Central memory CD4-positive, alpha-beta T cell (primary cell): ENCODE results near the gene DNAH11.
"Not testable (repeated sequence)": the region's sequence is repeated elsewhere in the genome, so short reads cannot be mapped to it uniquely, and the experiment has no call there.

Experiments used
- DNase-seq: peaks from one replicate; pipeline ENCODE4 v3.0.0; 2022

Gene DNAH11

DNA sequence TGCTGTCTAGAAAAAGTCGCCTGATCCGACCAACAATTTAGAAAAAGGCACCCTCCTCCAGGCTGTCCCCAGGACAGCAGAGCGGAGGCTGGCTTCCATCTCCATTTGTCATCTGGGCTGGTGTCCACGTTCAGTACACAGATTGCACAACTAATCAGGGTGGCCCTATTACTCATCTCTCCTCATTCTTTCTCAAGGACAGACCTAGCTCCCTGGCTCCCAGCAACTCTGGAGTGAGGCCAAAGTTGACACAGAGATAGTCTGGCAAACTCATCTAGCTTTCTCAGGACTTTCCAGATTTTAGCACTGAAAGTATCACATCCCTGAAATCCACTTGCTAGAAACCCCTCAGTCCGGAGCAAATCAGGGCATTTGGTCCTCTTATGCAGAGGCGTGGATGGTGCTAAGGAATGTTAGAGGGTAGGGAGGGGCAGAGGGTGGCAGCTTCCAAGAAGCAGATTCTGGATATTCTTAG is 75.1 kb downstream of the DNAH11 start:
- DNase-seq = no peak

DNA sequence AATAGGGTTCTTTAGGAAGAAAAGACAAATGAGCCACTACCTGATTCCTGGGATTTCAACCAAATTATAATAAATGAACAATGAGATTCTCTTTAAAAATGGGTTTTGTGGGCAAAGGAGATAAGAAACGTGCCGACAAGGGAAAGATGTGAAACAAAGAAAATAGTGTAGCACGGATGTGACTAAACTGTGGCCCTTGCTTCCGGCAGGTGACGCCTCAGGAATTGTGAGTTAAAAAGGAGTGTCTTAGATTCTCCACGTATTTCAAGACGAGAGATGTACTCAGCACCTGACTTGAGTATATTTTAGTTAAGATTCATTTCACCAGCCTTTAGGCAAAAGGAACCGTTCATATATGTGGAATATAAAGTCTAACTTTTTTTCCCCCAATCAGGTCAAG is 75.9 kb downstream of the DNAH11 start:
- DNase-seq = no peak

DNA sequence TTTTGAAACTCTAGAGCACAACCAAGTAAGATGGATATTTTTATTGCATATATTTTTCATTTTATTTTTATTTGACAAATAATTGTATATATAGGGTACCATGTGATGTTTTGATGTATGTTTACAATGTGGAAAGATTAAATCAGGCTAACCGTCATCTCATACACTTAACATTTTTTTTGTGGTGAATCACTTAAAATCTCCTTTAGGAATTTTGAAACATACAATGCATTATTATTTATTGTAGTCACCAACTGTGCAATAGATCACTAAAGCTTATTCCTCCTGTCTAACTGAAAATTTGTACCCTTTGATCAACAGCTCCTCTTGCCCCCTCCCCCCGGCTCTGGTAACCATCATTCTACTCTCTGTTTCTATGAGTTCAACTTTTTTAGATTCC is 77.2 kb downstream of the DNAH11 start:
- DNase-seq = no peak

DNA sequence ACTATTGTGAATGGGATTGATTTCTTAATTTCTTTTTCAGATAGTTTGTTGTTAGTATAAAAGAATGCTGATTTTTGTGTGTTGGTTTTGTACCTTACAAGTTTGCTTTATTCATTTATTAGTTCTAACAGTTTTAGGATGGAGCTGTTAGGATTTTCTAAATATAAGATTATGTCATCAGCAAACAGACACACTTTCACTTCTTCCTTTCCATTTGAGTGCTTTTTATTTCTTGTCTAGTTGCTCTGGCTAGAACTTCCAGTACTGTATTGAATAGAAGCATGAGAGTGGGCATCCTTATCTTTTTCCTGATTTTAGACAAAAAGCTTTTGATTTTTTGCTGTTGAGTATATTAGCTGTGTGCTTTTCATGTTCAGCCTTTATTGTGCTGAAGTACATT is 81.5 kb downstream of the DNAH11 start:
- DNase-seq = no peak

DNA sequence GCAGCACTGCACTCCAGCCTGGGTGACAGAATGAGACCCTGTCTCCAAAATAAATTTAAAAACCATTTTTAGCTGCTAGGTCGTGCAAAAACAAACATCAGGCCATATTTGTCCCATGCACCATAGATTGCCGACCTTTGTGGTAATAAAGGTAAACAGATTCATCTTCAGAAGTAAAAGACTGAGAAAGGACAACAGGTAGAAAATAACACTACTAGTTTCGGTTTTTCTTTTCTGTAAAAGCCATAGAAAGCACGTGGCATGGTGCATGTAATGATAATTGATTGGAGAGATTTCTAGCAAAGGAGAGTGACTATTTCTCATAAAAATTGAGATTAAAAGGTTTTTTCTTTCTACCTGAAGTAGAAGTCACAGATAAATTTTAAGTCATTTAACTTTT is 93.9 kb downstream of the DNAH11 start:
- no peak for DNase-seq

DNA sequence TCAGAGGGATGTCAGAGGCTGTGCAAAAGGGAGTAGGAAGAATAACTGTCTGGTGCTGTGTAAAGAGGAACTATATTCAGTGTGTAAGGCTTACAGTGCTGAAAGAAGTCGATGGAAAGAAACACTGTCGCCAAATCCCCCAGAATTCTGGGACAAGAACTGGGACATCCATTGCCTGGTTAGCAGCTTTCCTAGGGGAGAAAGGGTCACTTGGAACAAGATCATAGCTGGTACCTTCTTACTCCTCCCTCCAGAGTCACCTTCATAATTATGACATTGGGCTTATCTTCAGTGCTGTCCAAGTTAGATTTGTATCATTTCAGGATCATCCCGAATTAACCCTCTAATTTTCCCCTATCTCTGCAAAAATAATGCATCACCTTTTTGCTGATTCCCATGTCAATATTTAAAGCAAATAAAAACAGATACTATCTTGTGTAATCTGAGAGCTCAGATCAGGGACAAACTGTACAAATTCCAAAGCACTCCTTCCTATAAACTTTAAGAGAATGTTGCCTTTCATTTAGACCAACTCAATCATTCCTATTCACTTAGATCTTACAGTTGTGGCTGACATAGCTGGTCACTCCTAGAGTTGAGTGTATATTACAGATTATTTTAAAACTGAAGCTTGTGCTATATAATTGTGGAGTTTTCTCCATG is 96.5 kb downstream of the DNAH11 start:
- no peak for DNase-seq

DNA sequence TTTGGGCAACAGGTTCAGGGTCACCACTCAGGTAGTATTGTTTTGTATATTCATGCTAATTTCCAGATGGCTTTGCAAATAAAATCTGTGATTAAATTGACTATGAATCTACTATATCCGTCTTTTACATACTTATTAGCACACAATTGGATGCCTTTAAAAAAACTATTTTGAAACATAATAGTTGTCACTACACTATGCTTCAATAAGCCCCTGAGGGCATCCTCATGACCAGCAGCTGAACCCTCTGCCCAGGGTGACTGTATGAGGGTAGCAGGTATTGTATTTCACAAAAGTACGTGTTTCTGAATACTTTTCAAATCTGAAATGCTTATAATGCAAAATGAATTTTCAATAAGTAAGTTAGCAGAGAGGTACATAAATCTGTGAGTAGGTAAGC is 97.3 kb downstream of the DNAH11 start:
- DNase-seq = no peak

DNA sequence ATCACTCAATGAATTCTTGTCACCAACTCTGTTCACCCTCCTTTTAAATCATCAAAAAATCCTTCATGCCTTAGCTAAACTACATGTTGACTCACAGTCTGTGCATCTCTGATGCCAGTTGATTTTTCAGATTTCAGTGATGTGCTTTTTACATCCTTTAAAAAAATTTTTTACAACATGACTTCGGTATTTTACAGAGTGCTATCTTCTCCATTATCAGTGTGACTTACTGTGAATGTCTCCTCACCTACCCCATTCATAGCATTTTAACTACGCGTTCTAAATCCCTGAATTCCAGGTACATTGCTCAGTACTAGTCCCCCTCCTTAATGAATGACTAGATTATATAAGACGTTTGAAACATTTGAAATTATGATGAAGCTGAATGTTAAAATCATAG is 98.7 kb downstream of the DNAH11 start:
- DNase-seq = no peak

DNA sequence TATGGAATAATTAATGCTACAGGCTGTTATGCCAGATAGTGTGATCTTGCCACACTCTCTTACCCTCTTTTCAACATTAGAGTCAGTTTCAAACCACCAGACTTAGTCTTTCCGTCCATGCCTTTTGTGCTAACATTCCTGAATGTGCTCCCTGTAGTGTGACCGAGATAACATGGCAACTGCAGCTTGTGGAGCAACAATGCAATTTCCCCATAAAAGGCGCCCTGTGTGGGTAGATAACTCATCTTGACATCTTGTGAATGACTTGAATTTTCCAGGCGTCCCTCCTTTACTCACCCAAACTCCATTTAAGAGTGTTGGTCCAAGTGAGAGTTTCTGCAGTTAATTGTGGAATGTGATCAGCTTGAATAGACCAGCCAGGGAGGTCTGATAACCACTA is 99.6 kb downstream of the DNAH11 start:
- DNase-seq = no peak

DNA sequence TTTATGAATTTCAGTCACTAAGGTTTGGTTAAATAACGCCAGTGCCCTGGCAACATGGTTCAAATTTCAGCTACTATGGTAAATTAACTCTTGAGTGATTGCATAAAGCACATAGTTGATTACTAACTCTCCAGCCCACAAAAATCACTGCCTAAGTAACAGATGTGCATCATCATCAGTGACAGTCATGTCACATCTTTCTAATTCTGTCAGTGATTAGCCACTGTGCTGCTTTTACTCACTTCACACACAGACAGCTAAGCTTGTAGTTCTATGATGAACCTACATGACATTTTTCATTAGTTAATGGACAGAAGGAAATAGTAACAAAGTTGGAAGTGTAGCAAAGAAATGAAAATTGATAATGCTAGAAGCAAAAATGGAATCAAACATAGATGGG is 108.9 kb downstream of the DNAH11 start:
- DNase-seq = no peak

DNA sequence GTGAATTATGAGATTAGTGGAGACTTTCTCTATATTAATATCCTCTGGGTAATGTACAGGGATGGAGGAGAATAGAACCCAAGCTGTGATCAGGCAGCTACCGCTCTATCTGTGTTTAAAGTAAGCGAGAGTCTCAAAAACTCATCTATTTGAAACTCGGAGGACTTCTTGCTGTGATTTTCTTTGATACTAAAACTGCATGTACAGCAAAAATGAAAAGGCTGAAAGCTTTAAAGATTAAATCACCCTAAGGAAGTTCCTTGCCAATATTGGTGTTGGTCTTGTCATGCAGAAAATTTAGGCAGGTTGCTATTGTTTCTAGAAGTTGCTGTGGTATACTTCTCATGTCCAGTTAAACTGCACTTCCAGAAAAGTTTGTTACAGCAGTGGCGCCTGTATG is 110.8 kb downstream of the DNAH11 start:
- DNase-seq = no peak

DNA sequence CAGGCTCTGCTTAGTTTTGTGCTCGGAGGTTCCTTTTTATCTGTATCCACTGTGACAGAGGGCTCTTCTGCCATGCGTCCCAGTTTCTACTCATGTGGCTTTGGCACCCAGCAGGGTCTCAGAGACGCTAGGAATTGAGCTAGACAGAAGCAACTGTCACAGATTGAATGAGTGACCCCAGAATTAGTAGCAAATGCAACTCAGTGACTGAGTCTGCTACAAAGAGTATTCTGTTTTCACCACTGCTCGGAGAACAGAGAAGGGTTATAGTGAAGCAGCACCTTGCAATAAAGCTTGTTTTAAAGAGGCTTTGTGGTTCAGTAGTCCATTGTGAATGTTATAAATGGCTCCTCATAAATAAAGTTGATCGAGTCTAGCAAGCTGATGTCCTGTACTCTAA is 113.2 kb downstream of the DNAH11 start:
- no peak for DNase-seq

DNA sequence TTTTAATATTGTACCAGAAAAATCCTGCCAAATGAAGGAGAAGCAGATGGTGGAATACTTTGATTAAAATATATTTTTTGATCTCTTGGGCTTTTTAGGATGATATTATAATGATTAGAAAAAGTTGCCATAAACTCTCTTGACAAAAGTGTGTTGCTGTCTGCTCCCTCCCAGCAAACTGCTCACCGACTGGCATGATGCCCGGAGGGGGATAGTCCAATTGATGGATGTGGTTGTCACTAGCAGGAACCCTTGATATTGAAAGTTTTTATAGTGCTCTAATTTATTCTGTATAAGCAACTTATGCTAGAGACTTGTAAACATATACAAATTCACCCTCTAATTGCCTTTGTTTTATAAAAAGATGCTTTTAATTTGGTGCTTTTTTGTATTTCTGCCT is 114.0 kb downstream of the DNAH11 start:
- no peak for DNase-seq

DNA sequence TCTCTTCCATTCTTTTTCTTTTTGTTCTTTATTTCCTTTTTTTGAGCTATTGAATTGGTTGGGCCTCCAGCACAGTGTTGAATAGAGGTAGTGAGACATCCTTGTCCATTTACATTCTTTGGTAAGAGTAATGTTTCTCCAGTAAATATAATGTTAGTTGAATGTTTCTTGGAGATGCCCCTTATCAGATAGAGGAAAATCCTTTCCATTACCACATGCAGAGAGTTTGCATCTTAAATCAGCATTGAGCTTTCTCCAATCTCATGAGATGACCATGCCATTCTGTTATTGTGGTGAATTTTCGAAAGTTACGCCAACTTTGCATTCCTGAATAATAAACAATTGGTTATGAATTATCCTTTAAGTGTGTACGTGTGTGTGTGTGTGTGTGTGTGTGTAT is 127.7 kb downstream of the DNAH11 start:
- no peak for DNase-seq

DNA sequence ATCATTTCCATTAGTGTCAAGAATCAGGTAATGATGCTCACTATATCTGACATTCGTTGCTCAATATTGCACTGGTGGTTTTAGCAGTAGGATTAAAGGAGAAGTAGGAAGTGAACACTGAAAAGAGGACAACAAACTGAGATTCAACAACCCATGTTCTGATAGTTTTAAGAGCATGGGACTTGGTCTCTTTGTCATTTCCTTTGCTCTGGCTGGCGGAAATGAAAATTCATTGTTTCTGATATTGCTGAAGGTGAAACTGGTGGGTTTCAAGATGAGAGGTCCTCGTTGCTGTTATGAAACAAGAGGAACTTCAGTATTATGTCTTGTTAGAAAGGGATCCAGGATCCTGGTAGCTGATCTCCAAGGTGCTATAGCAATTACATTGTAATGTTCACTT is 129.0 kb downstream of the DNAH11 start:
- DNase-seq = no peak

DNA sequence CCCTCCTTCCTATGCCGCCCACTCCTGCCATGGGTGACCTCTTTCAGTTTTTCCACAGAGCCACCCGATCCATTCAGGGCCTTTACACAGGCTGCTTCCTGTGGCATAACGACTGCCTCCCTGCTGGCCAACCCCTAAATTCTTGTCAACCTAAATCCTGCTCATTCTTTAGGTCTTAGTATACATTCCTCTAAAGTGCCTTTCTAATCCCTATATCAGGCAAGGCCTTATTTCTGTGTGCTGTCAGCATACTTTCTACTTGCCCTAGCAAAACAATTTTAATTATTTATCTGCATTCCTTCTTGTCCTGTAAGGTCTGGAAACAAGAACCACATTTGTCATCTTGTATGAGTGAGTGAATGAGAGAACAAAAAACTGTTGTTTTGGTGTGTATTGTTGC is 132.4 kb downstream of the DNAH11 start:
- no peak for DNase-seq

DNA sequence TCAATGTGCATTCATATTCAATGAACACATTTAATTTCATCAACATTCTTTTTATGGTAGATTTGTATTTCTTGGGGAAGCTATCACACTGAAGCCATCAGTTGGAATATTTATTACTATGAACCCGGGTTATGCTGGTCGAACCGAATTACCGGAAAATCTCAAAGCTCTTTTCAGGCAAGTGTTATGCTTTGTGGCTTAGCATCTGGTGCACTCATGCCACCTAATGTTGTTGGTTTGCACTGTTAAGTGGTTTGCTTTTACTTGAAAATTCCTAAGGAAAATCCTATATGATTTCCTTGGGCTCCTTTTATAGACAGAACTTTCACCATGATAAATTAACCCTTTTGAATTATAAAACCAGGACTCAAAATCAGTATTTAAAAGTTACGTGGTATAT is 147.9 kb downstream of the DNAH11 start:
- no peak for DNase-seq

DNA sequence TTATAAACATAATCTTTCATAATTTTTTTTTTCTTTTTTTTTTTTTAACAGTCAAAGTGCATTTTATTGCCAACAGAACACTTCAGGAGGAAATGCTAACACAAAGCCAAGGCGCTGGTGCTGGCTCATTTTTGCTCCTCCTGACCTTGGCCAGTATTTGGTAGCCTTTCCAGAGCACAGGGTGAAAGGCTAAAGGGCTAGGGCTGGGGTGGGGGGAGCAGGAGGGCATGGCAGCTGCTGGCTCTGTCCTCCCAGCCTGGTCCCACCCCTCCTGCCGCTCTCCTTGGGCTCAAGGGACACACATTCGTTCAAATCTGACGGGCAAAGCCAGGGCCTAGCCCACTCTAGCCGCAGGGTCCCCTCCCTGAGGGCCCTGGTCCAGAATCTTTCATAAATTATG is 148.3 kb downstream of the DNAH11 start:
- not testable (repeated sequence) for DNase-seq

DNA sequence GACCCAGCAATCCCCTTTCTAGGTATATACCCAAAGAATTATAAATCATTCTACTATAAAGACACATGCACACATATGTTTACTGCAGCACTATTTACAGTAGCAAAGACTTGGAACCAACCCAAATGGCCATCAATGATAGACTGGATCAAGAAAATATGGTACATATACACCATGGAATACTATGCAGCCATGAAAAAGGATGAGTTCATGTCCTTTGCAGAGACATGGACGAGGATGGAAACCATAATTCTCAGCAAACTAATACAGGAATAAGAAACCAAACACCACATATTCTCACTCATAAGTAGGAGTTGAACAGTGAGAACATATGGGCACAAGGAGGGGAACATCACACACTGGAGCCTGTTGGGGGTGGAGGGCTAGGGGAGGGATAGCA is 157.7 kb downstream of the DNAH11 start:
- not testable (repeated sequence) for DNase-seq

DNA sequence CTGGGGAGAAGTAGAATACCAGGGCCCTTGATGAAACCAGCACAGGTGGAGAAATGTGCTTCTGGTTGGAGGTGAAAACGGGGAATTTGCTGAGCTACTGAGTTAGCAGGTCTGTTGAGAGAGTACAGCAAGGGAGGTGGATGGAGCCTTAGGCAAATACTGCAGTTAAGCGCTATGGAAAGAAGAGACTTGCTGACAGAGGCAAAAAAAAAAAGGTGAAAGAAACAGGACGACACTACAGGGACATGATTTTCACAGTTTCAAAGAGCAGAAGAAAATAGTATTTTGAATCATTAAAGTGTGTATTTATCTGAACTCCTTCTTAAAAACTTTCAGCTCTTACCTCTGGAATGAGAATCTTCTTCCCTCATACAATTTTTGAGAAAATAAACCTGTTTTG is 159.5 kb downstream of the DNAH11 start:
- no peak for DNase-seq

DNA sequence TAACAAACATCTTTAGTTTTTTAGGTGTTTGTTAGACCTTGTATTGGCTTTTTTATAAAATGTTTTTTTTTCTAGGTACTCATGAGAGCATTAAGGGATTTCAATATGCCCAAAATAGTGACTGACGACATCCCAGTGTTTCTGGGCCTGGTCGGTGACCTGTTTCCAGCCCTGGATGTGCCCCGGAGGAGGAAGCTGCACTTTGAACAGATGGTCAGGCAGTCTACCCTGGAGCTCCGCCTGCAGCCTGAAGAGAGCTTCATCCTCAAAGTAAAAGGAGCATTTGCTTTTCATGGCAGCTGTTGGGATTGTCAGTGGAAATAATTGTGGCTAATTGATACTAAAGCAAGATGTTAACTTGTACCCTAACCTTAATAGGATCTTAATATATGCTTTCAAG is 161.5 kb downstream of the DNAH11 start:
- no peak for DNase-seq

DNA sequence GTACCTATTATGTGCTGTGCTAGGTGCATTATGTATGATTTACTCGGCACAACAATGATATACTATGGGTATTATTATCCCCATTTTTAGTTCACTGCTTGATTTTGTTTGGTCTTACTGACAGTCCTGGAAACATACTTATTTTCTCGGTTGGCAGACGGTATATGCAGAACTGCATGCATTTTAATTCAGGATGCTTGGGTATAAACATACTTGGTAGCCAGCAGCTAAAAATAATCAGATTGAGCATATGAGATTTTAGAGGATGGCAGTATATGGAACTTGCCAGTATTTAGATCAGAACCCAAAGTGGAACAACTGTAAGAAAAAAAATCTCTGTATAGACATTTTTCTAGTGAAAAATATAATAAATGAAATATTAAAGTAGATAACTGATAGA is 163.3 kb downstream of the DNAH11 start:
- no peak for DNase-seq

DNA sequence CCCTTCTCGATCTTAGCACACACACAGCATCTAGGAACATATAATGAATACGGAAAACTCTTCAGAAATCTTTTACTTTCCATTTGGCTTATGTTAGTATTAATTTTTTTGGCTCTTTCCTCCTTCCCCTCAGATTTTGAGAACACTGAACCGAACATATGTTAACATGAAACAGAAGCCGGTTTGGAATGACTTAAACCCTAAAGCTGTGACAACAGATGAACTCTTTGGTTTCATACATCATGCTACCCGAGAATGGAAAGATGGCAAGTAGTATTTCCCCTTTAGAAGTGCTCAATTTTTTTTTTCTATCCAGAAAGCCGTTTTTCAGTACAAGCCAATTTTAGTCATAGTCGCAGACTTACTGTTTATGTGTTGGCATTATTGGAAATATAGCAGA is 164.7 kb downstream of the DNAH11 start:
- no peak for DNase-seq

DNA sequence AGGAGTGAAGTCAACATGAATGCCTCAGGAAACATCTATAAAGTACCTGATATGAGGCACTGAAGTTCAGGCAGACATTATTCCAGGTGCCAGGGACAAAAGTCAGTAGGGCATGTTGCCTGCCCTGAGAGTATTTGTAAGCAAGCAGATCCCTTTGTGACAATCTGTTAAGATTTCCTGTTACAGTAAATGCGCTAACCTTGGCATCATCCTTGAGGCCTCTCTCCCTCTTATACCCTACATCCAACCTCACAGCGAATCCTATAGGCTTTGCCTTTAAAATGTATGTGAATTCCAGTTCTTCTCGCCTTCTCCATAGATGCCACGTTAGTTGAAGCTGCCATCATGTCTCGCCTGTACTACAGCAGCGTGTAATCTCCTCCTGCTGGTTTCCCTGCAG is 165.3 kb downstream of the DNAH11 start:
- DNase-seq = no peak

DNA sequence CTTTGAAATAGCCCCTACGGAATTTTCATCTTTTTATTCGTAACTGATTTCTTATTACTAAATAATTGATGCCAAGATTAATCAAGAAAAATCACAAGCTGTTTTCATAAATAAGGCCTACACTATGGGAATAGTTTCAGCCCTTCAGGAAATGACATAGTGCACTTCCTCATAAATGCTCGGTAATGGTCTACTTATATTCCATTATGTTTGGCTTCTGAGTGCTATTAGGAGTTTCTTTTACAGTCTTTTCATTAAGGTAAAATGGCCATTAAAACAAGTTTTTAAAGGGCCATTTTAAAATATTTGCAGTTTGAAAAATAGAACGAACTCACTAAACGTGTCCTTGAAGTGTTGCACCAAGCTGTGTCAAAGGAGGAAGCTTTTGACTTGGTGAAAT is 174.5 kb downstream of the DNAH11 start:
- no peak for DNase-seq

DNA sequence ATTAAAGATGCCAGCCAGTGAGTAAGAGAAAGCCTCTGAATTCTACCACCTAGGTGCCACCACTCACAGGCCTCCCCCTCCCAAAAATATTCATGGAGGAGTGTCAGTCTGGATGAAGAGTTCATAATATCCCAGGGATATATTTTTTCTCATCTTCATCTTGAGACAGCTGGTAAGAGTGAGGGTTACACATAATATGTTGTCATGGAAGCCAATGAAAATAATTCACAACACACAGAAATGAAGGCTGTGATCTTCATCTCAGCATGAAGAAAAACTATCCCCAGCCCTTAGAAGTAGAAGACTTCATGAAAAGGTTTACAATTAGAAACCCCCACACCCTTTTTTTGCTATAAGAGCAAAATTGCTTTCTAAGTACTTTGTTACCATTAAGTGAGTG is 175.6 kb downstream of the DNAH11 start:
- DNase-seq = no peak
